K562 (cell line): ENCODE results near the gene DNAJB4. TPM values are rescaled to one million over a fixed set of nuclear protein-coding genes. Genes with fewer than 3 reads are reported as not detected.
A peak's percentile ranks its signal among the peaks of the same experiment; 100 is the strongest.

ENCODE experiments used
- ASH1L ChIP-seq: fragments of 450-650 bp; IDR thresholded peaks from 2 replicates; pipeline ENCODE4 v1.6.1; 2018; ENCODE audit warnings: borderline replicate concordance, mild to moderate bottlenecking, low read depth; ENCODE audit not compliant: partially characterized antibody
- FOXK1 ChIP-seq: sonication (generic); formaldehyde crosslinking; IDR thresholded peaks from 2 replicates; pipeline ENCODE4 v1.8.0; 2022; ENCODE audit warnings: missing genetic modification reagents, mild to moderate bottlenecking, borderline replicate concordance
- FOXK2 ChIP-seq, 2 experiments: fragments of 450-650 bp; IDR thresholded peaks in 1 of 2; conservative IDR thresholded peaks in 1 of 2; 2 replicates each; pipeline ENCODE4 v1.6.1; 2016; ENCODE audit warnings: low read depth in 2 of 2, mild to moderate bottlenecking in 1 of 2
- HIVEP1 ChIP-seq: fragments of 250-450 bp; sonication (Bioruptor Pico); IDR thresholded peaks from 2 replicates; pipeline ENCODE4 v1.4.0; 2020; ENCODE audit warnings: mild to moderate bottlenecking
- HNRNPK ChIP-seq: fragments of 200-400 bp; formaldehyde crosslinking; IDR thresholded peaks from one replicate; pipeline ENCODE4 v1.6.1; 2018; ENCODE audit warnings: mild to moderate bottlenecking, low read depth, low read length; ENCODE audit not compliant: poor library complexity, severe bottlenecking
- NCOA1 ChIP-seq: fragments of 450-650 bp; IDR thresholded peaks from 2 replicates; pipeline ENCODE4 v1.6.1; 2016; ENCODE audit warnings: low read depth
- NR3C1 ChIP-seq: sonication (generic); formaldehyde crosslinking; IDR thresholded peaks from 2 replicates; pipeline ENCODE4 v1.8.1; 2022; ENCODE audit warnings: missing genetic modification reagents
- NR4A1 ChIP-seq, 2 experiments: fragments of 250-450 bp in 1 of 2; fragments of 450-650 bp in 1 of 2; sonication (Bioruptor Pico) in 1 of 2; IDR thresholded peaks; 2 replicates each; pipeline versions ENCODE4 v1.4.0 to v1.6.1; 2016 to 2020; ENCODE audit warnings: mild to moderate bottlenecking in 2 of 2, missing compliant biosample characterization in 1 of 2, missing genetic modification characterization in 1 of 2, moderate library complexity in 1 of 2
- SIN3A ChIP-seq, 2 experiments: fragments of 150-350 bp in 1 of 2; IDR thresholded peaks; 2 replicates each; pipeline ENCODE4 v1.6.1; 2011 to 2016; ENCODE audit warnings: borderline replicate concordance in 2 of 2, low read depth in 2 of 2, low read length in 2 of 2, mild to moderate bottlenecking in 2 of 2, moderate library complexity in 2 of 2; ENCODE audit not compliant: control insufficient read depth in 1 of 2
- SMAD1 ChIP-seq: fragments of 150-350 bp; IDR thresholded peaks from 2 replicates; pipeline ENCODE4 v1.6.1; 2014; ENCODE audit warnings: low read length, low read depth; ENCODE audit not compliant: partially characterized antibody
- THRAP3 ChIP-seq: fragments of 450-650 bp; IDR thresholded peaks from 2 replicates; pipeline ENCODE4 v1.6.1; 2016; ENCODE audit warnings: mild to moderate bottlenecking, inconsistent platforms, borderline replicate concordance
- ZFP1 ChIP-seq: fragments of 450-650 bp; formaldehyde crosslinking; IDR thresholded peaks from 2 replicates; pipeline ENCODE4 v1.4.0; 2020; ENCODE audit warnings: mild to moderate bottlenecking, mixed read lengths
- ZFX ChIP-seq: sonication (generic); formaldehyde crosslinking; IDR thresholded peaks from 2 replicates; pipeline ENCODE4 v1.8.0; 2022; ENCODE audit warnings: mild to moderate bottlenecking, missing genetic modification reagents, moderate library complexity
- ZNF143 ChIP-seq: sonication (generic); formaldehyde crosslinking; IDR thresholded peaks from 2 replicates; pipeline ENCODE4 v1.9.0; 2022; ENCODE audit warnings: mild to moderate bottlenecking, missing genetic modification reagents
- ZNF347 ChIP-seq: fragments of 450-650 bp; formaldehyde crosslinking; IDR thresholded peaks from 2 replicates; pipeline ENCODE4 v1.4.0; 2020; ENCODE audit warnings: low read depth, mild to moderate bottlenecking, moderate library complexity
- ZNF41 ChIP-seq: fragments of 250-450 bp; sonication (Bioruptor Pico); conservative IDR thresholded peaks from 2 replicates; pipeline ENCODE4 v1.4.0; 2020; ENCODE audit warnings: mild to moderate bottlenecking
- polyA plus RNA-seq, 8 experiments: library from polyadenylated mRNA; depleted of rRNA in 4 of 8; stranded (reverse) in 5 of 8; unstranded in 3 of 8; fragments of >200 nt; fragmentation: Nextera tagmentation in 2 of 8; fragmentation: Illumina TruSeq in 1 of 8; extraction: Ambion mirVana in 2 of 8; extraction: Trizol in 1 of 8; gene quantifications; 2 replicates each; pipeline versions ENCODE4 v1.2.1 to v1.2.3, GENCODE V29; 2011 to 2014; ENCODE audit warnings: inconsistent platforms in 1 of 8, missing spikeins in 1 of 8
- total RNA-seq, 7 experiments: library from RNA; depleted of rRNA in 6 of 7; stranded (reverse); fragments of >200 nt in 6 of 7; fragmentation: Illumina TruSeq in 2 of 7; extraction: Trizol in 2 of 7; gene quantifications; 2 replicates each; pipeline versions ENCODE4 v1.2.1 to v1.2.3, GENCODE V29; 2011 to 2021; ENCODE audit warnings: low replicate concordance in 1 of 7
- TF ChIP-seq, protein P1 (sequence below): fragments of 250-450 bp; sonication (Bioruptor Pico); IDR thresholded peaks from 2 replicates; pipeline ENCODE4 v1.5.0; 2020; ENCODE audit warnings: mild to moderate bottlenecking, borderline replicate concordance
- TF ChIP-seq, protein P2 (sequence below): sonication (generic); formaldehyde crosslinking; IDR thresholded peaks from 2 replicates; pipeline ENCODE4 v1.8.1; 2023; ENCODE audit warnings: mild to moderate bottlenecking, missing genetic modification reagents
- TF ChIP-seq, protein P3 (sequence below): fragments of 450-650 bp; IDR thresholded peaks from 2 replicates; pipeline ENCODE4 v1.7.0; 2016; ENCODE audit warnings: borderline replicate concordance

The DNAJB4 gene
- total and polyA plus RNA-seq, 9 of the 15 experiments (the other 6 are each of a cell fraction or from before 2014, with no cell fraction given) = 8.5 to 27.7 (median 19.8) TPM

DNA sequence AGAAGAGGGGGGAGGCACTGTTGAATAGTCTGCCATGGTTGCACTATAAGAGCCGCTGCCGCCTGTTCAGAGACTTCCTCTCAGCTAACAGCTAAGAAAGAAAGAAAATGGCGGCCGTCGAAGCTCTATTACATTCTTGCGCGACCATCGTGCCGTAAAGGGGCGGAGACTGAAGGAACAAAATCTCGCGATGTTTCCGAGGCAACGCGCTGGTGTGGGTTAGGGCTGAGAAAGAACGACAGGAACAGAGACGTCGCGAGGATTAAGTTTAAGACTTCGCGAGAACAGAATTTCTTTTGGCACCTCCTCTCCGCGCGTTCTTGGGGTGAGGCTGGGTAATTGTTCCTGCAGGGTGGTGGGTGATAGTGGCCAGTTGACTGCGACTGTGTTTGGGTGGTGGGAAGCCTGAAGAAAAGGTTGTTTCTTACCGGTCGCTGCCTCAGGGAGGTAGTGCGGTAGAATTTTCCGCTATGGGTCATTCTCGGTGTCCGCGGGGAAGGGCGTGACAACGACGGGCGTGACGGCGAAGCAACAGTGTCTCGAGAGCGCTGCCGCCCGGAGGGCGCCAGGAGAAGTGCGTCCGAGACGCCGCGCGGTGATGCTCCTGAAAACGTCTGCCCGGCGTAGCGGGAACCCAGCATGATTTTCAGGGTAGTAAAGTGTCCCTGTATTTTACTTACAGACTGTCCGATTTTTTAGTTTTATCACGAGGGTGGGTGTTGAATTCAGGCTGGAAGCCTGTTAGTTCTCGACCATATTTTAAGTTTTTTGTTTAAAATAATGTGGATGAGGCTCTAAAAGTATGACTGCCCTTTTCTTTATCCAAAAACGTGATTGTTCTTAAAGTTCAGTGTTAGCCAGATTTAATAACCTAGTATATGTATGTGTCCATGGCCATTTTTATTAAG lies 25.5 kb upstream of the DNAJB4 start, which contains the start of gene FUBP1 (continued):
- TF ChIP-seq, protein P1, sequence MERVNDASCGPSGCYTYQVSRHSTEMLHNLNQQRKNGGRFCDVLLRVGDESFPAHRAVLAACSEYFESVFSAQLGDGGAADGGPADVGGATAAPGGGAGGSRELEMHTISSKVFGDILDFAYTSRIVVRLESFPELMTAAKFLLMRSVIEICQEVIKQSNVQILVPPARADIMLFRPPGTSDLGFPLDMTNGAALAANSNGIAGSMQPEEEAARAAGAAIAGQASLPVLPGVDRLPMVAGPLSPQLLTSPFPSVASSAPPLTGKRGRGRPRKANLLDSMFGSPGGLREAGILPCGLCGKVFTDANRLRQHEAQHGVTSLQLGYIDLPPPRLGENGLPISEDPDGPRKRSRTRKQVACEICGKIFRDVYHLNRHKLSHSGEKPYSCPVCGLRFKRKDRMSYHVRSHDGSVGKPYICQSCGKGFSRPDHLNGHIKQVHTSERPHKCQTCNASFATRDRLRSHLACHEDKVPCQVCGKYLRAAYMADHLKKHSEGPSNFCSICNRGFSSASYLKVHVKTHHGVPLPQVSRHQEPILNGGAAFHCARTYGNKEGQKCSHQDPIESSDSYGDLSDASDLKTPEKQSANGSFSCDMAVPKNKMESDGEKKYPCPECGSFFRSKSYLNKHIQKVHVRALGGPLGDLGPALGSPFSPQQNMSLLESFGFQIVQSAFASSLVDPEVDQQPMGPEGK (CRISPR knock-in tag) = no peak
- TF ChIP-seq, protein P2, sequence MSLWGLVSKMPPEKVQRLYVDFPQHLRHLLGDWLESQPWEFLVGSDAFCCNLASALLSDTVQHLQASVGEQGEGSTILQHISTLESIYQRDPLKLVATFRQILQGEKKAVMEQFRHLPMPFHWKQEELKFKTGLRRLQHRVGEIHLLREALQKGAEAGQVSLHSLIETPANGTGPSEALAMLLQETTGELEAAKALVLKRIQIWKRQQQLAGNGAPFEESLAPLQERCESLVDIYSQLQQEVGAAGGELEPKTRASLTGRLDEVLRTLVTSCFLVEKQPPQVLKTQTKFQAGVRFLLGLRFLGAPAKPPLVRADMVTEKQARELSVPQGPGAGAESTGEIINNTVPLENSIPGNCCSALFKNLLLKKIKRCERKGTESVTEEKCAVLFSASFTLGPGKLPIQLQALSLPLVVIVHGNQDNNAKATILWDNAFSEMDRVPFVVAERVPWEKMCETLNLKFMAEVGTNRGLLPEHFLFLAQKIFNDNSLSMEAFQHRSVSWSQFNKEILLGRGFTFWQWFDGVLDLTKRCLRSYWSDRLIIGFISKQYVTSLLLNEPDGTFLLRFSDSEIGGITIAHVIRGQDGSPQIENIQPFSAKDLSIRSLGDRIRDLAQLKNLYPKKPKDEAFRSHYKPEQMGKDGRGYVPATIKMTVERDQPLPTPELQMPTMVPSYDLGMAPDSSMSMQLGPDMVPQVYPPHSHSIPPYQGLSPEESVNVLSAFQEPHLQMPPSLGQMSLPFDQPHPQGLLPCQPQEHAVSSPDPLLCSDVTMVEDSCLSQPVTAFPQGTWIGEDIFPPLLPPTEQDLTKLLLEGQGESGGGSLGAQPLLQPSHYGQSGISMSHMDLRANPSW (CRISPR knock-in tag) = no peak
- no peak for TF ChIP-seq HNRNPK
- TF ChIP-seq ZNF41 (CRISPR knock-in tag) = no peak
- TF ChIP-seq ZFP1 (CRISPR knock-in tag) = no peak
- TF ChIP-seq ZNF347 (CRISPR knock-in tag) = no peak
- TF ChIP-seq, protein P3, sequence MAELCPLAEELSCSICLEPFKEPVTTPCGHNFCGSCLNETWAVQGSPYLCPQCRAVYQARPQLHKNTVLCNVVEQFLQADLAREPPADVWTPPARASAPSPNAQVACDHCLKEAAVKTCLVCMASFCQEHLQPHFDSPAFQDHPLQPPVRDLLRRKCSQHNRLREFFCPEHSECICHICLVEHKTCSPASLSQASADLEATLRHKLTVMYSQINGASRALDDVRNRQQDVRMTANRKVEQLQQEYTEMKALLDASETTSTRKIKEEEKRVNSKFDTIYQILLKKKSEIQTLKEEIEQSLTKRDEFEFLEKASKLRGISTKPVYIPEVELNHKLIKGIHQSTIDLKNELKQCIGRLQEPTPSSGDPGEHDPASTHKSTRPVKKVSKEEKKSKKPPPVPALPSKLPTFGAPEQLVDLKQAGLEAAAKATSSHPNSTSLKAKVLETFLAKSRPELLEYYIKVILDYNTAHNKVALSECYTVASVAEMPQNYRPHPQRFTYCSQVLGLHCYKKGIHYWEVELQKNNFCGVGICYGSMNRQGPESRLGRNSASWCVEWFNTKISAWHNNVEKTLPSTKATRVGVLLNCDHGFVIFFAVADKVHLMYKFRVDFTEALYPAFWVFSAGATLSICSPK = no peak
- peak; percentile 67 for TF ChIP-seq ASH1L
- peak; percentile 57 to 76 for TF ChIP-seq FOXK2 (conservative IDR thresholded peaks at IDR 0.05 in 1 of 2, IDR thresholded peaks at IDR 0.05 in 1 of 2; ENCODE audit: low read depth in 2 of 2)
- 0 out of 2 replicates have a peak, but pooled peaks have one; percentile 56 for TF ChIP-seq FOXK1 (CRISPR knock-in tag)
- TF ChIP-seq HIVEP1 (CRISPR knock-in tag) = no peak
- peak; percentile 85 for TF ChIP-seq SMAD1
- TF ChIP-seq ZNF143 = no peak
- peak; percentile 56; the same call in 1 of the 2 replicates for TF ChIP-seq NCOA1
- peak; percentile 61 to 62; a peak in 2 of 4 replicates for TF ChIP-seq SIN3A (IDR thresholded peaks at IDR 0.05; ENCODE audit: borderline replicate concordance in 2 of 2, control insufficient read depth in 1 of 2, low read depth in 2 of 2, low read length in 2 of 2)
- TF ChIP-seq NR3C1 (CRISPR knock-in tag) = no peak
- no peak; the same call in 1 of the 2 replicates for TF ChIP-seq THRAP3
- TF ChIP-seq NR4A1 (CRISPR knock-in tag; IDR thresholded peaks at IDR 0.05) = no peak
- TF ChIP-seq NR4A1 (tag; IDR thresholded peaks at IDR 0.05) = no peak
- TF ChIP-seq ZFX (CRISPR knock-in tag) = peak; percentile 80
